IMR-90 (cell line): ENCODE measurements around the gene DNMT1. TPM values are rescaled to one million over a fixed set of nuclear protein-coding genes. Genes with fewer than 3 reads are reported as not detected.

ENCODE experiments used
- ATAC-seq: fragments of 200-7000 bp; cut with Tn5 transposase; 2 replicates; pipeline ENCODE4 v1.9.1; 2020; ENCODE audit warnings: low read depth, mild to moderate bottlenecking, moderate library complexity
- BruUV-seq: library from RNA; stranded (reverse); fragments of 400-500 nt; replicated peaks from 2 replicates; lab custom pipeline; 2021; lab: Mats Ljungman, UMichigan
- CTCF ChIA-PET: fragments of 300-600 bp; formaldehyde crosslinking; extraction: SDS; loops from one replicate; lab custom pipeline; 2021; ENCODE audit warnings: antibody characterized with exemption; lab: Yijun Ruan, JAX
- POLR2A ChIA-PET: fragments of 300-600 bp; sonication (Branson Sonifier 250); formaldehyde crosslinking; loops from one replicate; lab custom pipeline; 2022; ENCODE audit warnings: antibody characterized with exemption; ENCODE audit not compliant: unreplicated experiment; lab: Charles Lee
- DNase-seq: peaks from one replicate; pipeline ENCODE4 v3.0.0; 2013
- H2AFZ ChIP-seq: replicated peaks from 2 replicates; pipeline ENCODE3; 2013; ENCODE audit warnings: low read length, mild to moderate bottlenecking; ENCODE audit not compliant: poor library complexity
- H2AK5ac ChIP-seq: 2 replicates; pipeline ENCODE4 v1.6.1; 2013; ENCODE audit warnings: low read depth, low read length, inconsistent platforms
- H2AK9ac ChIP-seq: replicated peaks from 2 replicates; pipeline ENCODE3; 2013; ENCODE audit warnings: mild to moderate bottlenecking, low read depth, low read length, moderate library complexity; ENCODE audit not compliant: poor library complexity
- H2BK120ac ChIP-seq: 2 replicates; pipeline ENCODE4 v1.6.1; 2013; ENCODE audit warnings: low read depth, low read length, inconsistent platforms
- H2BK15ac ChIP-seq: 3 replicates; pipeline ENCODE4 v1.6.1; 2013; ENCODE audit warnings: low read depth, low read length, inconsistent platforms
- H2BK20ac ChIP-seq: 2 replicates; pipeline ENCODE4 v1.6.1; 2013; ENCODE audit warnings: low read depth, mild to moderate bottlenecking, inconsistent platforms, low read length, moderate library complexity
- H2BK5ac ChIP-seq: 2 replicates; pipeline ENCODE4 v1.6.1; 2013; ENCODE audit warnings: mild to moderate bottlenecking, low read depth, low read length, inconsistent platforms; ENCODE audit not compliant: poor library complexity, severe bottlenecking
- H3K14ac ChIP-seq: replicated peaks from 2 replicates; pipeline ENCODE4 v1.6.1; 2013; ENCODE audit warnings: low read depth, low read length, inconsistent platforms
- H3K18ac ChIP-seq: 2 replicates; pipeline ENCODE4 v1.6.1; 2013; ENCODE audit warnings: low read depth, low read length, control low read depth
- H3K23ac ChIP-seq: 2 replicates; pipeline ENCODE4 v1.6.1; 2013; ENCODE audit warnings: low read depth, low read length, inconsistent platforms
- H3K27ac ChIP-seq: 2 replicates; pipeline ENCODE4 v1.5.1; 2013; ENCODE audit warnings: mild to moderate bottlenecking, control low read depth, low read length; ENCODE audit not compliant: insufficient read depth
- H3K27me3 ChIP-seq: 2 replicates; pipeline ENCODE4 v1.6.1; 2013; ENCODE audit warnings: low read length; ENCODE audit not compliant: control insufficient read depth, insufficient read depth
- H3K36me3 ChIP-seq: 2 replicates; pipeline ENCODE4 v1.6.1; 2013; ENCODE audit warnings: low read length, mixed read lengths; ENCODE audit not compliant: control insufficient read depth, insufficient read depth
- H3K4ac ChIP-seq: 2 replicates; pipeline ENCODE4 v1.6.1; 2013; ENCODE audit warnings: low read depth, low read length, inconsistent platforms
- H3K4me1 ChIP-seq: 2 replicates; pipeline ENCODE4 v1.6.1; 2013; ENCODE audit warnings: low read length, mixed read lengths; ENCODE audit not compliant: control insufficient read depth, insufficient read depth
- H3K4me2 ChIP-seq: 2 replicates; pipeline ENCODE4 v1.6.1; 2013; ENCODE audit warnings: low read depth, mild to moderate bottlenecking, control low read depth, low read length, moderate library complexity
- H3K4me3 ChIP-seq: 2 replicates; pipeline ENCODE4 v1.5.1; 2013; ENCODE audit warnings: low read depth, mild to moderate bottlenecking, control low read depth, low read length, moderate library complexity; ENCODE audit not compliant: insufficient read depth
- H3K56ac ChIP-seq: 2 replicates; pipeline ENCODE4 v1.6.1; 2013; ENCODE audit warnings: low read length, inconsistent platforms; ENCODE audit not compliant: insufficient read depth; ENCODE audit errors: extremely low read depth
- H3K79me1 ChIP-seq, 2 experiments: 2 replicates each; pipeline ENCODE4 v1.6.1; 2013; ENCODE audit warnings: low read length in 2 of 2, inconsistent platforms in 1 of 2, low read depth in 1 of 2
- H3K9ac ChIP-seq: 2 replicates; pipeline ENCODE4 v1.6.1; 2013; ENCODE audit warnings: low read depth, low read length, control low read depth
- H3K9me1 ChIP-seq: 2 replicates; pipeline ENCODE4 v1.6.1; 2013; ENCODE audit warnings: low read length, inconsistent platforms; ENCODE audit not compliant: insufficient read depth
- H3K9me3 ChIP-seq: 2 replicates; pipeline ENCODE4 v1.6.1; 2013; ENCODE audit warnings: low read length; ENCODE audit not compliant: control insufficient read depth, insufficient read depth
- H4K20me1 ChIP-seq: 2 replicates; pipeline ENCODE4 v1.6.1; 2013; ENCODE audit warnings: low read length, inconsistent platforms; ENCODE audit not compliant: insufficient read depth
- H4K5ac ChIP-seq: 2 replicates; pipeline ENCODE4 v1.6.1; 2013; ENCODE audit warnings: mild to moderate bottlenecking, low read depth, low read length, control low read depth
- H4K8ac ChIP-seq, 2 experiments: 2 replicates each; pipeline ENCODE4 v1.6.1; 2013; ENCODE audit warnings: low read depth in 2 of 2, low read length in 2 of 2, control low read depth in 1 of 2, inconsistent platforms in 1 of 2
- H4K91ac ChIP-seq: 2 replicates; pipeline ENCODE4 v1.6.1; 2013; ENCODE audit warnings: low read depth, low read length, inconsistent platforms; ENCODE audit not compliant: insufficient read depth
- BHLHE40 ChIP-seq: fragments of 150-350 bp; IDR thresholded peaks from 2 replicates; pipeline ENCODE4 v1.6.1; 2016; ENCODE audit warnings: mild to moderate bottlenecking, low read depth, low read length
- CEBPB ChIP-seq: IDR thresholded peaks from 2 replicates; pipeline ENCODE4 v1.6.1; 2012; ENCODE audit warnings: low read depth, low read length, improper control_type of control experiment
- ELK1 ChIP-seq: fragments of 150-350 bp; IDR thresholded peaks from 2 replicates; pipeline ENCODE4 v1.6.1; 2016; ENCODE audit warnings: low read depth, mild to moderate bottlenecking, low read length, moderate library complexity, borderline replicate concordance
- FOS ChIP-seq: fragments of 150-350 bp; IDR thresholded peaks from 2 replicates; pipeline ENCODE4 v1.6.1; 2016; ENCODE audit warnings: low read depth, low read length
- RCOR1 ChIP-seq: IDR thresholded peaks from 2 replicates; pipeline ENCODE4 v1.6.1; 2012; ENCODE audit warnings: mild to moderate bottlenecking, low read length, improper control_type of control experiment; ENCODE audit not compliant: insufficient replicate concordance
- SMC3 ChIP-seq: fragments of 150-350 bp; IDR thresholded peaks from 2 replicates; pipeline ENCODE4 v1.6.1; 2016; ENCODE audit warnings: low read depth, mild to moderate bottlenecking, antibody characterized with exemption, low read length, moderate library complexity
- WGBS, 2 experiments: methylation state at CpG; one replicate each; pipeline versions ENCODE4 v1.1.5 to v1.1.7; 2013; ENCODE audit warnings: missing lambda C conversion rate in 2 of 2; ENCODE audit not compliant: insufficient read length in 1 of 2; ENCODE audit errors: extremely low coverage in 2 of 2; 5-methylcytosine and 5-hydroxymethylcytosine counted together
- dilution Hi-C: fragments of 300-500 bp; cut with HindIII; formaldehyde crosslinking; loops from one replicate; pipeline ENCODE4 v1.14.3; 2018; ENCODE audit warnings: low sequenced_read_pairs; ENCODE audit not compliant: unreplicated experiment
- in situ Hi-C: fragments of 300-500 bp; cut with MboI; formaldehyde crosslinking; loops from 3 replicates; pipeline ENCODE4 v1.14.3; 2019; ENCODE audit warnings: low sequenced_read_pairs, inconsistent platforms, mixed read lengths
- intact Hi-C: fragments of 100-400 bp; cut with micrococcal nuclease; formaldehyde crosslinking; loops from 2 replicates; pipeline ENCODE4 v1.10.0; 2022
- polyA plus RNA-seq, 3 experiments: library from polyadenylated mRNA; depleted of rRNA; stranded (reverse); fragments of >200 nt; gene quantifications; 2 replicates each; pipeline ENCODE4 v1.2.3, GENCODE V29; 2012; ENCODE audit warnings: low replicate concordance in 1 of 3
- total RNA-seq: library from RNA; depleted of rRNA; stranded (reverse); fragments of >200 nt; gene quantifications from 2 replicates; pipeline ENCODE4 v1.2.3, GENCODE V29; 2012

Gene DNMT1
- total and polyA plus RNA-seq, 2 of the 4 experiments (the other 2 are of a cell fraction) = 26.2 to 83.6 TPM

- Histone ChIP-seq H2BK5ac (no peak overlapping the region), H4K91ac (no peak overlapping the region), H3K4me2 (no peak overlapping the region), H3K9me3 (no peaks in the 10 kb centered on the region), H2BK15ac (no peak overlapping the region), H3K27ac (no peak overlapping the region), H4K8ac (no peak overlapping the region), H2BK120ac (no peak overlapping the region), H3K4me3 (no peak overlapping the region), H3K79me1 (peaks cover 6% of the 10 kb centered on the region in 2 experiments; a peak in 3 of 4 replicates), H3K4me1 (peaks cover 1% of the 10 kb centered on the region; the same call in 1 of the 2 replicates), H3K18ac (no peak overlapping the region), H3K9me1 (peaks cover 3% of the 10 kb centered on the region), H2AFZ (no peak overlapping the region), H4K20me1 (no peaks in the 10 kb centered on the region; the same call in 1 of the 2 replicates), H3K56ac (no peak overlapping the region), H3K23ac (no peak overlapping the region), H2AK5ac (no peak overlapping the region), H2BK20ac (no peak overlapping the region), H3K36me3 (peaks cover 77% of the 10 kb centered on the region), H3K4ac (no peak overlapping the region), H3K27me3 (no peaks in the 10 kb centered on the region), H3K9ac (no peak overlapping the region), H3K14ac (no peak overlapping the region), H4K5ac (no peak overlapping the region), H2AK9ac (peak overlapping the region; percentile 52)
- BruUV-seq = no TSS peak
- 89% methylated on average over 3 of the region's 14 CpGs; no CpG with 5 or more reads in 1 of the 2 experiments for WGBS, 2 experiments
- ChIA-PET CTCF (no interaction called here), POLR2A (no interaction called here)
- ATAC-seq = no peak
- intact Hi-C loops (no loop called here), in situ Hi-C loops (no loop called here), dilution Hi-C loops (no loop called here)
- DNase-seq = no peak
- no peak for TF ChIP-seq RCOR1
- no peak for TF ChIP-seq BHLHE40
- no peak for TF ChIP-seq FOS
- TF ChIP-seq ELK1 = no peak
- TF ChIP-seq SMC3 = no peak
- TF ChIP-seq CEBPB = no peak
These were observed 57.8 kb downstream of the DNMT1 start for GRCh38 chr19:10136936-10137335.
